ENCODE measurements around the gene MTHFD1L. TPM values are rescaled to one million over a fixed set of nuclear protein-coding genes. Genes with fewer than 3 reads are reported as not detected.

MTHFD1L gene
- total and polyA plus RNA-seq, 3 donors from 2014 or later = 23.4 to 35.3 (median 29.5) TPM

DNA sequence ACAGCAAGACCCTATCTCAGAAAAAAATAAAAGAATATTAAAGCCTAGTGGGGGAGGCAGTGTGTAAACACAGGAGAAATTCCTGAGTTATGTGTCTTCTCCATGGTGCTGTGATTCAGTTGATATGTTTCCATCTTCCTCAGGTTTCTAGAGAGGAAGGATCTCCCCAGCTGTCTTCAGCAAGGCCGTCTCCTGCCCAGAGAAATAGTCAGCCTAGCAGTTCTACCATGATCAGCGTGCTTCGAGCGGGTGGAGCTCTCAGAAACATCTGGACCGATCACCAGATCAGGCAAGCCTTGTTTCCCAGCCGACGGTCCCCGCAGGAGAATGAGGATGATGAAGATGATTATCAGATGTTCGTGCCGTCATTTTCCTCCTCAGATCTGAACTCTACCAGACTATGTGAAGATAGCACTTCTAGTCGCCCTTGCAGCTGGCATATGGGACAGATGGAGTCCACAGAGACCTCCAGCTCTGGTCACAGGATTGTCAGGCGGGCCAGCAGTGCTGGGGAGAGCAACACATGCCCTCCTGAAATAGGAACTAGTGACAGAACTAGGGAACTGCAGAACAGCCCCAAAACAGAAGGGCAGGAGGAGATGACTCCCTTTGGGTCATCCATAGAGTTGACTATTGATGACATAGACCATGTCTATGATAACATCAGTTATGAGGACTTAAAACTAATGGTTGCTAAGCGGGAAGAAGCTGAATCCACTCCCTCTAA is 34.9 kb upstream of the MTHFD1L start:
- no peaks in the 10 kb centered on the region for H3K36me3 ChIP-seq (ENCODE audit: low read depth, missing control alignments)
- 96% methylated on average over 13 of the region's 13 CpGs for WGBS, 2 donors

GRCh38 chr6:150831577-150831976 is 33.9 kb upstream of the MTHFD1L start:
- Histone ChIP-seq H3K9me3 (no peaks in the 10 kb centered on the region), H3K27ac (no peak overlapping the region), H3K36me3 (ENCODE audit: low read depth, missing control alignments) (no peaks in the 10 kb centered on the region), H3K4me1 (no peaks in the 10 kb centered on the region), H3K27me3 (no peaks in the 10 kb centered on the region), H3K4me3 (no peak overlapping the region)
- TF ChIP-seq, protein P1, sequence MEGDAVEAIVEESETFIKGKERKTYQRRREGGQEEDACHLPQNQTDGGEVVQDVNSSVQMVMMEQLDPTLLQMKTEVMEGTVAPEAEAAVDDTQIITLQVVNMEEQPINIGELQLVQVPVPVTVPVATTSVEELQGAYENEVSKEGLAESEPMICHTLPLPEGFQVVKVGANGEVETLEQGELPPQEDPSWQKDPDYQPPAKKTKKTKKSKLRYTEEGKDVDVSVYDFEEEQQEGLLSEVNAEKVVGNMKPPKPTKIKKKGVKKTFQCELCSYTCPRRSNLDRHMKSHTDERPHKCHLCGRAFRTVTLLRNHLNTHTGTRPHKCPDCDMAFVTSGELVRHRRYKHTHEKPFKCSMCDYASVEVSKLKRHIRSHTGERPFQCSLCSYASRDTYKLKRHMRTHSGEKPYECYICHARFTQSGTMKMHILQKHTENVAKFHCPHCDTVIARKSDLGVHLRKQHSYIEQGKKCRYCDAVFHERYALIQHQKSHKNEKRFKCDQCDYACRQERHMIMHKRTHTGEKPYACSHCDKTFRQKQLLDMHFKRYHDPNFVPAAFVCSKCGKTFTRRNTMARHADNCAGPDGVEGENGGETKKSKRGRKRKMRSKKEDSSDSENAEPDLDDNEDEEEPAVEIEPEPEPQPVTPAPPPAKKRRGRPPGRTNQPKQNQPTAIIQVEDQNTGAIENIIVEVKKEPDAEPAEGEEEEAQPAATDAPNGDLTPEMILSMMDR (IDR thresholded peaks at IDR 0.05) = no peak
- no peak for TF ChIP-seq POLR2A (IDR thresholded peaks at IDR 0.05)
- intact Hi-C loops (cut with DNase I; ENCODE audit: low total_unique reads) = no loop called here
- 95 to 96% methylated on average over 13 to 14 of the region's 14 CpGs for WGBS, 2 donors
- DNase-seq = no peak

More for the DNA sequence above, 34.9 kb upstream of the MTHFD1L start:
- Histone ChIP-seq H3K9me3 (no peaks in the 10 kb centered on the region), H3K27ac (no peak overlapping the region), H3K4me1 (no peaks in the 10 kb centered on the region), H3K4me3 (no peak overlapping the region), H3K27me3 (no peaks in the 10 kb centered on the region)
- TF ChIP-seq, protein P1 (IDR thresholded peaks at IDR 0.05) = no peak
- TF ChIP-seq POLR2A (IDR thresholded peaks at IDR 0.05) = no peak
- intact Hi-C loops (cut with DNase I; ENCODE audit: low total_unique reads) = no loop called here
- DNase-seq = no peak

GRCh38 chr6:150835620-150836019 is 29.9 kb upstream of the MTHFD1L start:
- Histone ChIP-seq H3K4me1 (no peaks in the 10 kb centered on the region), H3K4me3 (no peak overlapping the region), H3K27me3 (no peaks in the 10 kb centered on the region), H3K27ac (no peak overlapping the region), H3K36me3 (ENCODE audit: low read depth, missing control alignments) (no peaks in the 10 kb centered on the region), H3K9me3 (no peaks in the 10 kb centered on the region)
- TF ChIP-seq POLR2A (IDR thresholded peaks at IDR 0.05) = no peak
- TF ChIP-seq, protein P1 (IDR thresholded peaks at IDR 0.05) = no peak
- DNase-seq = no peak
- intact Hi-C loops (cut with DNase I; ENCODE audit: low total_unique reads) = no loop called here

- Histone ChIP-seq H3K4me1 (no peaks in the 10 kb centered on the region), H3K36me3 (ENCODE audit: low read depth, missing control alignments) (no peaks in the 10 kb centered on the region)
- no peak for DNase-seq
Observed at GRCh38 chr6:150840185-150840584, 25.3 kb upstream of the MTHFD1L start.

More at GRCh38 chr6:150840185-150840584, 25.3 kb upstream of the MTHFD1L start:
- TF ChIP-seq, protein P1 (IDR thresholded peaks at IDR 0.05) = no peak
- TF ChIP-seq POLR2A (IDR thresholded peaks at IDR 0.05) = no peak
- Histone ChIP-seq H3K4me3 (no peak overlapping the region), H3K9me3 (no peaks in the 10 kb centered on the region), H3K27me3 (no peaks in the 10 kb centered on the region), H3K27ac (no peak overlapping the region)
- intact Hi-C loops (cut with DNase I; ENCODE audit: low total_unique reads) = no loop called here
- 95 to 96% methylated on average over 4 of the region's 4 CpGs for WGBS, 2 donors
